Caki2 (cell line): ENCODE data around the gene KIF2C. TPM values are rescaled to one million over a fixed set of nuclear protein-coding genes. Genes with fewer than 3 reads are reported as not detected.
"Not testable (repeated sequence)": the region's sequence is repeated elsewhere in the genome, so short reads cannot be mapped to it uniquely, and the experiment has no call there.

Experiments used
- DNase-seq: peaks from one replicate; pipeline ENCODE4 v3.0.0-alpha.2; 2015; ENCODE audit warnings: low read depth
- in situ Hi-C: cut with HindIII; loops from 2 replicates; pipeline ENCODE4 v1.10.0; 2016; ENCODE audit warnings: low sequenced_read_pairs, low pct_unique_long_range_greater_than_20kb, mixed read lengths
- total RNA-seq: library from RNA; depleted of rRNA; stranded (reverse); fragments of >200 nt; shearing (Covaris generic); gene quantifications from 2 replicates; pipeline ENCODE4 v1.2.3, GENCODE V29; 2014; ENCODE audit warnings: low replicate concordance

Gene KIF2C
- total RNA-seq, 1 experiment from 2014 or later: 49.9 TPM

GRCh38 chr1:44714944-44715571 is 24.6 kb upstream of the KIF2C start:
- in situ Hi-C loops: no loop called here
- DNase-seq: peak; percentile 59

DNA sequence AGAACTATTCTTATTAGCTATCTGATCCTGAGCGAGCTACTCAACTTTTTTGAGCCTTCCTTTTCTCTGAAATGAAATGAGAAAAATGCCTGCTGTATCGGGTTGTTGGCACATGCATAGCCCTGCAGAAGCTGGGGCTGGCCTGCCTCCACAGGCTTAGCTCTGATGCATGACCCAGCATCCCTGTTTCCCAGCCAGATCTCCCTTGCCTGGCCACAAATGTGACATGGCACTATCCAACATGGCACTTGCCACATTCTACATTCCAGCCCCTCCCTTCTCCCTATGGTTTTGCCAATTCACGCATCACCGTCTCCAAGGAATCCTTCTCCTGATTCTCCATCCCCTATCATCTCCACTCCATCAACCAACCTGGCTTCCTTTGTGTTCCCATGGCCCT is 22.5 kb upstream of the KIF2C start:
- in situ Hi-C loops: no loop called here
- DNase-seq: peak; percentile 42

GRCh38 chr1:44717653-44718052 is 22.0 kb upstream of the KIF2C start:
- DNase-seq: no peak
- in situ Hi-C loops: no loop called here

DNA sequence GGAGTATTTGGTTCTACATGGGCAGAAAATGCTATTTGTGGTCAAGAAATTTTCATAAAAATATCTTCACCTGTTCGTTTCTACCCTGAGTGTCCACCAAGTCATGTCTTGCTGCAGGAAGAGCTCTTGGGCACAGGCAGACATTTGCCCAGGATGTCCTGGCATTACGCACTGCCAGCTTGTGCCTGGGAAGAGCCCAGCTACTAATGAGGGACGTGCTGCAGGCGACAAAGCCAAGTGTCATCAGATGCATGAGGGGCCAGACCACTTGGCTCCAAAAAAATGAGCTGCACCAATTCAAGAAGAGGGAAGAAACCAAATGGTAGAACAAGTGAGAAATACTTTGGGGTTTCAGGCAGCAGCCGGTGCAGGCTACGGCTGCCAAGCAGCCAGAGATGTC is 21.5 kb upstream of the KIF2C start:
- no peak for DNase-seq
- in situ Hi-C loops: no loop called here

DNA sequence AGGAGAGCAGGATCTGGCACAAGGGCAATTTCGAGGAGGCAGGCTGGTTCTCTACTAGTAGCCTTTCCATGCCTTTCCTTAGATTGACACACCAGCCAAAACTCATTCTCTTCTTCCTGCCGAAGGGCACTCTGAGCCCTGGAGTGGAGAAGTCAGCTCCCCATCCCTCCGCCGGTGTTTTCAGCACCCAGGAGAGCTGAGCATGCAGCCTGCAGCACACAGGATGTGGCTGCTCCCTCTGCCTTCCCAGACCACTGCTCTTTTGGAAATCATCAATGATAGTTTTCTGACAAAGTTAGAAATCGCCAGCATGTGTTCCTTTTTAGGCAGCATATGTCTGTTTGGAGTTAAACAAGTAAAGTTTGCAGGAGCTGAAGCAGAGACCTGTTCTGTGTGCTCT is 20.3 kb upstream of the KIF2C start:
- DNase-seq: no peak
- in situ Hi-C loops: no loop called here

- no peak for DNase-seq
- in situ Hi-C loops: no loop called here
These were observed 19.4 kb upstream of the KIF2C start for GRCh38 chr1:44720281-44720680.

DNA sequence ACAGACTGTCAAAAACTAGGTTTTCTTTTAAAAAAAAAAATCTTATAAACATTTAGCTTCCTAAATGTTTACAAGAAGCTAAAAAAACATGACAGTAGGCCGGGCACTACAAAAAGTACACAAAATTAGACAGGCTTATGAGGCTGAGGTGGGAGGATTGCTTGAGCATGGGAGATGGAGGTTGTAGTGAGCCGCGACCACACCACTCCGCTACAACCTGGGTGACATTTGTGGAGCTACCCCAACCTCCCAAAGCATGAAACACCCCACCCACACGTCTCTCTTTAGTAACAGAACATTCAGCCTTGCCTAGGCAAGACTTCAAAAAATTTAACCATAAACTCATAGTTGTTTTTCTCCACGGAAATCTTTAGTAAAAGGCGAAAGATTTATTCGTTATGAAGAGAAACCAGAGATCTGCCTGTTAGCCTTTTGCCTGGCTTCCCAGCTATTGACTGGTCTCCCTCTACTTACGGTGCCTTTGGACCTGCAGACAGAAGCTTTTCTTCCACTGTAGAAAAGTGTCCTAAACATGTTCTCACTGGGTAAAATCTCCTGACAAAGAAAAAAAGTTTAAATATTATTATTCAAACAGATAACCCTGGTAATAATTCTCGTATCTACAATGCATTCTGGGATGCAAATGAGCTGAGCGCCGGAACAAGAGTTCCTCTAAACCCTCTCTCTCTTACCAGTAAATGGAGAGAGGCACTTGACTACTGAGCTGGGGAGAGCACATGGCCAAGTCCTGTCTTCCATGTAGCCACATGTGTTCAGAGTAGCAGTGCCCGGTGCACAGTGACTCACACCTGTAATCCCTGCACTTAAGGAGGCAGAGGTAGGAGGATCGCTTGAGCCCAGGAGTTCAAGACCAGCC is 17.9 kb upstream of the KIF2C start:
- peak; percentile 99 for DNase-seq
- in situ Hi-C loops: no loop called here

DNA sequence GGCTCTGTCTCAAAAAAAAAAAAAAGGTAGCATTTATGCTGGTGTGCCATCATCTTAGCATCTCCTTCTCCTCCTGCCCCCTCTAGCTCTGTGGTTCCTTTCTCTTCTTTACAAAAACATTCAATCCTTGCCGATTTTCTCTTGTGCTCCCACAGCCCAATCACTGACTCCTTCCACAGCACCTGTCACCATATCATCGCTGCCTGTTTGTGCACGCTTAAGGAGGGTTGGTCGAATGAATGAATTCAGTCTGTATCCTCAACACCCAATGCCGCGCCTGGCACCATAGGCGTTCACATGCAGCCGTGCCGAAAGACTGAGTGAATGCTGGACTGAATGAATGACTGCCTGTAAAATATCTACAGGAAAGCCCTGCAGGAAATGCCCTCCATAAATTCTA is 16.6 kb upstream of the KIF2C start:
- no peak for DNase-seq
- in situ Hi-C loops: no loop called here

GRCh38 chr1:44723496-44724295 is 15.9 kb upstream of the KIF2C start:
- DNase-seq: no peak
- in situ Hi-C loops: no loop called here

DNA sequence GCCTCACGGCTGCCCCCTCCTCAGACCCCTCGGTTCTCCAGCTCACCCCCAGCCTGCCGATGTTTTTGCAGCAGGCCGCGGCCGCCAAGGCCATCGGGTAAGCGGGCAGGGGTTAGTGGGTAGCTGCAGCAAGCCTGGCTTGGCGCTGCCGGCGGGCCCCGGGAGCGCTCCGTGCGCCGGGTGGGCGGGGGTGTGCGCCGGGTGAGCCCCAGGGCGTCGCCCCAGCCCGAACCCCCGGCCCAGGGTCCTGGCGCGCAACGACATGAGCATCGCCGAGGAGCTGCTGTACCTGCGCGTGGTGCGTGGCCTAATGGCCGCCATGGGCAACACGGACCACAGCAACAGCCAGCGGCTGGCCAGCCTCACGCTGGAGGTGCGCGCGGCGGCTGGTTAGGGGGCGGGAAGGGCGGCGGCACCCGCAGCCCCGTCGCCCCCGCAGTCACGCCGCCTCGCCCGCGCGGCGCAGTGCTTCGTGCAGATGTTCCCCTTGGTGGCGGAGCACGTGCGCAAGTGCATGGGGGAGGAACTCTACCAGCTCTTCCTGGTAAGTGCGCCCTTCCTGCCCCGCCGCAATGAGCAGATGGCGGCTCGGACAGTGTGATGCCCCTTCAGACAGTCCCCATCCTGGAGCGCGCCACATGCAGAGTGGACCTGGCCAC is 15.2 kb upstream of the KIF2C start:
- no peak for DNase-seq
- in situ Hi-C loops: no loop called here

GRCh38 chr1:44724955-44725698 is 14.5 kb upstream of the KIF2C start:
- in situ Hi-C loops: no loop called here
- DNase-seq: no peak

DNA sequence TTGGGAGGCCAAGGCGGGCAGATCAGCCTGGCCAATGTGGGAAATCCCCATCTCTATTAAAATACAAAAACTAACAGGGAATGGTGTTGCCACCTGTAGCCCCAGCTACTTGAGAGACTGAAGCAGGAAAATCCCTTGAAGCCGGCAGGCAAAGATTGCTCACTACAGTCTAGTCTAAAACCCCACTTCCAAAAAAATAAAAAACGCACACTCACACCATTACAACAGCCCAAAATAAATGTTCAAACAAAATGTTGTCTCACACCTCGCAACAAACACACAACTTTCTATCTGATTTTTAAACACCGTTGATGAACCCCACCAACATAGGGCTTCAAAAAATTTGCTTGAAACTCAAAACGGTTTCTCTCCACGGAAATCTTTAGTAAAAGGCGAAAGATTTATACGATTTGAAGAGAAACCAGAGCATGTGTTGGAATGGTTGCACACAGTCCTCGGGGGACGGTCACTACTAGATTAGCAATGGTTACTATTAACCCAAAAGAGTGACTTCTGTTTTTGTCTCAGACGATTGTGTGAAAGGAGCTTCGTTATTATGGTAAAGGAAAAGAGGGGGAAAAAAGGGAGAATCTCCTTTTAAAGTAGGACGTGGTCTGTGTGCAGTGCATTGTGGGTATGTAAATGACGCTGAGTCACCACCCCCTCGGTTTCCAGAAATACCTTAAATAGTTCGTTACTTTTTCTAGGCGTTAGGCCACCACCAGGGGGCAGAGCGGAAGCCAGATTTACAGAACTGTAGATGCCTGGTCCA is 8.7 kb upstream of the KIF2C start, which contains the start of gene RNU5D-1:
RNU5D-1 (minus strand) TSS at position 430 of the 772 bp plus-strand sequence.
- in situ Hi-C loops: no loop called here
- DNase-seq: peak; percentile 100

DNA sequence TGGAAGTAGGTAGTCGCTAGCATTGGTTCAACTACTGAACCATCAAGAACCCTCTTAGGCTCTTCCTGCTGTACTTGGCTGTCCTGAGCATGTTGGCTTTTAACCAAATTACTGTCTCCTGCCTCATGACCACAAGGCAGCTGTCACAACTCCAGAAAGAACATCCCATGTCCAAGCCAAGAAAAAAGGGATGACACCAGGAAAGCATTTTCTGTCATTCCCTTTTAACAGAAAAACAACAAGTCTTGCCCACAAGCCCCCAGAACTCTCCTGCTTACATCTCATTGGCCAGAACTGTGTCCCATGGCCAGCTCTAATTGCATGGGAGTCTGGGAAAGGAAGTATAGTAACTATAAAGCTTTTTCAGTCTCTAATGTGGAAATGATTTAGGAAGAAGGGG is 6.3 kb upstream of the KIF2C start:
- DNase-seq: peak; percentile 50
- in situ Hi-C loops: no loop called here

GRCh38 chr1:44733784-44734183 is 5.9 kb upstream of the KIF2C start:
- no peak for DNase-seq
- in situ Hi-C loops: no loop called here

DNA sequence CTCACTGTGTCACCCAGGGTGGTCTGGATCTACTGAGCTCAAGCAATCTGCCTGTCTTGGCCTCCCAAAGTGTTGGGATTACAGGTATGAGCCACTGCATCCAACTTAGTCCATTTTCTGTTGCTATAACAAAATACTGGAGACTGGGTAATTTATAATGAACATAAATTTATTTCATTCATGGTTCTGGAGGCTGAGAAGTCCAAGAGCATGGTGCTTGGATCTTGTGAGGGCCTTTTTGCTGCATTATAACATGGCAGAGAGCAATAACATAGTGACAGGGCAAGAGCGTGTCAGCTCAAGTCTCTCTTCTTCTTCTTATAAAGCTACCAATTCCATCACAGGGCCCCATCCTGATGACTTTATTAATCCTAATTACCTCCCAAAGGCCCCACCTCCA is 3.6 kb upstream of the KIF2C start:
- in situ Hi-C loops: no loop called here
- DNase-seq: no peak

DNA sequence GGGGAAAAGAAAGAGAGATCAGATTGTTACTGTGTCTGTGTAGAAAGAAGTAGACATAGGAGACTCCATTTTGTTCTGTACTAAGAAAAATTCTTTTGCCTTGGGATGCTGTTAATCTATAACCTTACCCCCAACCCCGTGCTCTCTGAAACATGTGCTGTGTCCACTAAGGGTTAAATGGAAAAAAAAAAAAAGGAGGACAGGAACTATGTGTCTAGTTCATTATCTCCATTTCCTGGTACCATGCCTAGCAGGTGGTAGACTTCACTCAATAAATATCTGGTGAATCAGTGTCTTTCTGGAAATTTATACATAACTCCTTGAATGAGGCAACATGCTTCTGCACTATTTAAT is 707 bp upstream of the KIF2C start:
- DNase-seq, in situ Hi-C loops: not testable (repeated sequence)

DNA sequence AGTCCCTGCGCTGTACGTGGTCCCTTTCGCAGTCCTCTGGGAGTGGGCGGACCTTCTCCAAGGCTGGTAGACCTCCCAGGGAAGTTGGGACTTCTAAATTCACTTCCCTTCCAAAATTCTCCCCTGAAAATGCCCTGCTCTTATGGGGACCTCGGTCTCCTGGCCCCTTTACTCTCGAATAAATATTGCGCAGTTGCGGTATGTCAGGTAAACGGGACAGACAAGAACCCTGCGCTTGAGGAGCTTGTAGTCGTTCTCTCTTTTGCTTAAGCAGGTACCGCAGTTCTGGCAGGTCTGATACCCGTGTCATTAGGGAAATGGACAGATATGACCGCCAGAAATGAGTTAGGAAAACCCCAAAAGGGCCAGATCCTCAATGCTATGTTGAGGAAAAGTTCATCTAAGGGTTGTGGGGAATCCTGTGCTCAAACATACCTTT is 561 bp downstream of the KIF2C start:
- DNase-seq: no peak

More for the DNA sequence above, 561 bp downstream of the KIF2C start:
- in situ Hi-C loops: no loop called here
